HL-60 (cell line): ENCODE measurements around the gene TMEM79.

ENCODE experiments used
- DNase-seq, 2 experiments: peaks; one replicate each; pipeline ENCODE4 v3.0.0-alpha.2; 2010 to 2020; ENCODE audit warnings: low read depth in 1 of 2, low spot score in 1 of 2
- H3K27ac ChIP-seq: fragments of 250-450 bp; sonication (Bioruptor Pico); replicated peaks from 2 replicates; pipeline ENCODE4 v1.5.1; 2020; ENCODE audit warnings: mild to moderate bottlenecking, moderate library complexity
- H3K27me3 ChIP-seq: fragments of 250-450 bp; sonication (Bioruptor Pico); 2 replicates; pipeline ENCODE4 v1.5.1; 2021; ENCODE audit warnings: mild to moderate bottlenecking, moderate library complexity; ENCODE audit not compliant: insufficient read depth, poor library complexity, severe bottlenecking
- H3K4me3 ChIP-seq: replicated peaks from 2 replicates; pipeline ENCODE4 v1.5.1; 2011; ENCODE audit warnings: mild to moderate bottlenecking, control low read depth, low read length; ENCODE audit not compliant: insufficient read depth
- GABPA ChIP-seq: IDR thresholded peaks from 2 replicates; pipeline ENCODE4 v1.6.1; 2012; ENCODE audit warnings: low read depth
- POLR2AphosphoS5 ChIP-seq: IDR thresholded peaks from 2 replicates; pipeline ENCODE4 v1.6.1; 2012; ENCODE audit warnings: low read depth
- SPI1 ChIP-seq: IDR thresholded peaks from 2 replicates; pipeline ENCODE4 v1.6.1; 2012; ENCODE audit warnings: low read depth, mild to moderate bottlenecking, borderline replicate concordance
- TF ChIP-seq, protein P1 (sequence below): IDR thresholded peaks from 2 replicates; pipeline ENCODE4 v1.6.1; 2012; ENCODE audit warnings: low read depth; ENCODE audit not compliant: insufficient replicate concordance
- TF ChIP-seq, protein P2 (sequence below): IDR thresholded peaks from one replicate; pipeline ENCODE4 v1.5.1; 2011; ENCODE audit warnings: low read length, control low read depth, inconsistent platforms; ENCODE audit not compliant: insufficient read depth

Gene TMEM79

DNA sequence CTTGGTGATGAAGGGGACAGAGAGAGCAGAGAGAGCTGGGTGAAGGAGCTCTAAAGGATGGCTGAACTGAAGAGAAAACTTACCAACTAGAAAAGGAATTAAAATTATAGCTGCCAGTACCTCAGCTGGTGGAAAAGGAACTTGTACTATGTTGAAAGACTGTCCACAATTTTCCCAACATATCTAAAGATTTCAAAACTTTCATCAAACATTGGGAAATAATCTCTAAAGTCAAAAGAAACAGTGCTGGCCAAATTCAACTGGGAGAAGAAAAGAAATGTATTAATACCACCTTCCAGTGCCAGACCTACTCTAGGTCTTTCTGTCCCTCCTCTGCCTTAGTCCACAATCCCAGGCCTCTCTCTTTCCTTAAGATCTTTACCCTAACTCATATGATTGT, 7.6 kb upstream of the TMEM79 start:
- Histone ChIP-seq H3K27me3 (no peaks in the 10 kb centered on the region), H3K27ac (peak overlapping the region; percentile 53), H3K4me3 (no peak overlapping the region)
- no peak for TF ChIP-seq SPI1
- TF ChIP-seq, protein P1, sequence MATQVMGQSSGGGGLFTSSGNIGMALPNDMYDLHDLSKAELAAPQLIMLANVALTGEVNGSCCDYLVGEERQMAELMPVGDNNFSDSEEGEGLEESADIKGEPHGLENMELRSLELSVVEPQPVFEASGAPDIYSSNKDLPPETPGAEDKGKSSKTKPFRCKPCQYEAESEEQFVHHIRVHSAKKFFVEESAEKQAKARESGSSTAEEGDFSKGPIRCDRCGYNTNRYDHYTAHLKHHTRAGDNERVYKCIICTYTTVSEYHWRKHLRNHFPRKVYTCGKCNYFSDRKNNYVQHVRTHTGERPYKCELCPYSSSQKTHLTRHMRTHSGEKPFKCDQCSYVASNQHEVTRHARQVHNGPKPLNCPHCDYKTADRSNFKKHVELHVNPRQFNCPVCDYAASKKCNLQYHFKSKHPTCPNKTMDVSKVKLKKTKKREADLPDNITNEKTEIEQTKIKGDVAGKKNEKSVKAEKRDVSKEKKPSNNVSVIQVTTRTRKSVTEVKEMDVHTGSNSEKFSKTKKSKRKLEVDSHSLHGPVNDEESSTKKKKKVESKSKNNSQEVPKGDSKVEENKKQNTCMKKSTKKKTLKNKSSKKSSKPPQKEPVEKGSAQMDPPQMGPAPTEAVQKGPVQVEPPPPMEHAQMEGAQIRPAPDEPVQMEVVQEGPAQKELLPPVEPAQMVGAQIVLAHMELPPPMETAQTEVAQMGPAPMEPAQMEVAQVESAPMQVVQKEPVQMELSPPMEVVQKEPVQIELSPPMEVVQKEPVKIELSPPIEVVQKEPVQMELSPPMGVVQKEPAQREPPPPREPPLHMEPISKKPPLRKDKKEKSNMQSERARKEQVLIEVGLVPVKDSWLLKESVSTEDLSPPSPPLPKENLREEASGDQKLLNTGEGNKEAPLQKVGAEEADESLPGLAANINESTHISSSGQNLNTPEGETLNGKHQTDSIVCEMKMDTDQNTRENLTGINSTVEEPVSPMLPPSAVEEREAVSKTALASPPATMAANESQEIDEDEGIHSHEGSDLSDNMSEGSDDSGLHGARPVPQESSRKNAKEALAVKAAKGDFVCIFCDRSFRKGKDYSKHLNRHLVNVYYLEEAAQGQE, result no peak
- TF ChIP-seq, protein P2, sequence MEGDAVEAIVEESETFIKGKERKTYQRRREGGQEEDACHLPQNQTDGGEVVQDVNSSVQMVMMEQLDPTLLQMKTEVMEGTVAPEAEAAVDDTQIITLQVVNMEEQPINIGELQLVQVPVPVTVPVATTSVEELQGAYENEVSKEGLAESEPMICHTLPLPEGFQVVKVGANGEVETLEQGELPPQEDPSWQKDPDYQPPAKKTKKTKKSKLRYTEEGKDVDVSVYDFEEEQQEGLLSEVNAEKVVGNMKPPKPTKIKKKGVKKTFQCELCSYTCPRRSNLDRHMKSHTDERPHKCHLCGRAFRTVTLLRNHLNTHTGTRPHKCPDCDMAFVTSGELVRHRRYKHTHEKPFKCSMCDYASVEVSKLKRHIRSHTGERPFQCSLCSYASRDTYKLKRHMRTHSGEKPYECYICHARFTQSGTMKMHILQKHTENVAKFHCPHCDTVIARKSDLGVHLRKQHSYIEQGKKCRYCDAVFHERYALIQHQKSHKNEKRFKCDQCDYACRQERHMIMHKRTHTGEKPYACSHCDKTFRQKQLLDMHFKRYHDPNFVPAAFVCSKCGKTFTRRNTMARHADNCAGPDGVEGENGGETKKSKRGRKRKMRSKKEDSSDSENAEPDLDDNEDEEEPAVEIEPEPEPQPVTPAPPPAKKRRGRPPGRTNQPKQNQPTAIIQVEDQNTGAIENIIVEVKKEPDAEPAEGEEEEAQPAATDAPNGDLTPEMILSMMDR, result no peak
- no peak for TF ChIP-seq POLR2AphosphoS5
- TF ChIP-seq GABPA, result no peak
- peak; percentile 18 to 34 for DNase-seq

DNA sequence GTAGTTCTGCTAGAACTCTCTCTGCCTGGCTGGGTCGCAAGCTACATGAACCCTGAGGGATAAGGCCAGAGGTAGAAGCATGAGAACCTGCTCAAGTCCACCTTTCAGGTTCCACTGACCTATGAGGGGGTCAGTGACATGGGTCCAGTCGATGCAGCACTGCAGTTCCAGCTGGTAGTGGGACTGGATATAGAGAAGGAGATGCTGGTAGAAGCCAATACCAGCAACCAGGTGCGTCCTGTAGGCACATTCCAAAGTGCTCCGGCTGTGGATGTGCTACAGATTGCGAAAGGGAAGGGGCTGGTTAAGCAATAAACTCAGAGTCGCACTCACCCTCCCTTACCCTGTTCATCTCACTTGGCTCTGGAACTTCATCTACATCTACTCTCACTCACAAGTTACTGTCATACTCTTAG, 7.2 kb upstream of the TMEM79 start:
- Histone ChIP-seq H3K27ac (peak overlapping the region; percentile 53), H3K4me3 (no peak overlapping the region), H3K27me3 (no peaks in the 10 kb centered on the region)
- no peak for TF ChIP-seq GABPA
- TF ChIP-seq, protein P2, result no peak
- TF ChIP-seq, protein P1, result no peak
- TF ChIP-seq SPI1, result no peak
- TF ChIP-seq POLR2AphosphoS5, result 0 out of 2 replicates have a peak, but pooled peaks have one; percentile 32
- peak; percentile 74 to 82 for DNase-seq

DNA sequence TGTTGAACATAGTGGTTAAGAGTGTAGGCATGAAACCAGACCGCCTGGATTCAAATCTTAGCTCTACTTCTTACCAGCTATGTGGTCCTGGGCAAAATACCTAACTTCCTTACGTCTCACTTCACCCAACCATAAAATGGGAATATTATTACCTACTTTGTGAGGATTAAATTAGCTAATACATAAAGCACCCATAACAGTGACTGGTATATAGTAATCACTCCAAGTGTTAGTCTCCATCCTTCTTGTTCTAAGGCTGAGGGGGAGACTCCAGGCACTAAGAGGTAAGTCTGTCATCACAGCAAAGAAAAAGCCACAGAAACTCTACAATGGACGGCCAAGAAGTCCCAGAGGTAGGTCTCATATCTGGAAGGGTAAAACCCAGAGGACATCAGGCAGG, 4.3 kb upstream of the TMEM79 start:
- H3K4me3 ChIP-seq, result no peak overlapping the region
- no peaks in the 10 kb centered on the region for H3K27me3 ChIP-seq
- H3K27ac ChIP-seq, result no peak overlapping the region
- DNase-seq, result no peak
- TF ChIP-seq, protein P2, result no peak
- TF ChIP-seq, protein P1, result no peak
- TF ChIP-seq SPI1 (no peak), POLR2AphosphoS5 (no peak), GABPA (no peak)
